ENCODE results near the gene CREB1.

The CREB1 gene

DNA sequence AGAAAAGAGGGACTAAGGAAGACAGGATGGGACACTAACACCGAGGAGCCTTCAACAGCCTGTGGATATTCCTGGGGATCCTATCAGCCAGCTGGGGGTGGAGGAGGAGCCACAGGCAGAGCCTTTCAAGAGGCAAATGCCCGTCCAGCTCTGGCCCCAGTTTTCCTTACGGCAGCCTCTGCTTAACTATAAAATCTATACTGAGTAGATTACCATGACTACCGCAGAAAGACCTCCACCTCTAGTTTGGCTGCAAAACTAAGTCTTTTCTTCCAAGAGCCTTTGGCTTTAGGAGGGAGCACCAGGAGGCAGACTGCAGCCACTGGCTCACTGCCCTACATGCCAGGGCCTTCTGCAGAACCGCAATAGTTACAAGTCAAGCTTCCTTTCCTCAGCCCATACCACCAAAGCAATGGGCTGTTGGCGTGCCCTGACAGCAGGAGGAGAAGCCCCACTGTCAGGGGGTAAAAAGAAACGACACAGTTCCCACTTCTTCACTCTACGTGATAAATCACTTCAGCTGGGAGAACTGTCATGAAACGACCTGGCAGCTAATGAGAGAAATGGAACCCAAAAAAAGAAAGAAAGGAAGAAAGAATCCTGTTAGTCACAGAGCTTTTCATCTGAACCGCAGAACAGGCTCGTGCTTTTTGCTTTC is 25.1 kb upstream of the CREB1 start:
- no peak for DNase-seq

DNA sequence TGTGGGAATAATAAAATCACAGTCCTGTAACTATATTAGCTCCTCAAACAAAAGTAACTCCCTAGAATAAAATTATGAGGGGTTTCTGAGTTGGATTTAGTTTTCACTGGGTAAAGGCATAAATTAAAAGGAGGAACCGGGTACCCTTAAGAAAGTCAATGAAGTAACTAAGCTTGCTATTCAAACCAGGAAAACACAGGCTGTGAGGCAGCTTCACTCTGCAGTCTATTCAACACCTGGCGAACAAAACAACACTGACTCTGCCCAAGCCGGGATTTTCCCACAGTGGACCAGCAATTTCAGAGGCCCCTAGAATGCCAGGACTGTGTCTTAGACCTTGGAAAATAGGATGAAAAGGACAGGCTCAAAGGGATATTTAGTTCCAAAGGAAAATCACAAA is 24.6 kb upstream of the CREB1 start:
- no peak for DNase-seq

DNA sequence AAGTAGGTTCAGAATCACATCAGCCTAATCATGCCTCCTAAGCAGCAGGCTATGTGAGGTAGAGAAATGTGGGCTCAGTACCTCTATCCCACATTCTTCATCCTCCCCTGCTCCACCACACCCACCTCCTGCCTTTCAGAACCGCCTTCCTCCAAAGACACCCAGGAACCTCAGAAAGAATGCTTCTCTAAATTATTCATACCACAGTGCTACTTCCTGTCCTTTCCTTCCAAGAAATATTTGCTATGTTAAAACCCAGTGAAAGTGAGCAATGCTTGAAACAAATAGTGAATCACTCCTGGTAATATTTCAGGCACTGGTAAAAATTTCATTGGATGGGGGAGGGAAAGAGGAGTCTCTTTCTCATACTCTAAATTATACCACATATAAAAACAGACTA is 24.0 kb upstream of the CREB1 start:
- peak; percentile 73 to 95 for DNase-seq

DNA sequence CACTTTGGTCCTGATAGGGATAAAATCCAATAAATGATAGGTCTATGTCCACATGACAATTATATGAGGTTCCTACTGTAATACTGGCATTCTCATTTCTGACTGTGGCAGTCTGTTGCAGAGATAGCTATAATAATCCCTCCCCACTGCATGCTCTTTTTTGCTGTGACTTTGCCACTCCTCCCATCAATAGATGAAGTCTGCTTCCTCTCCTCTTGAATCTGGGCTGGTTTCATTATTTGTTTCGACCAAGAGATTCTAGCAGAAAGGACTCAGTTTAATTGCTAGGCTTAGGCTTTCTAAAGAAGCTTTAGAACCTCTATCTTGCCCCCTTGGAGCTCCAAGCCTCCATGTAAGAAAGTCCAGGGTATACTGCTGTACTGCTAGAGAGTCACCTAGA is 23.3 kb upstream of the CREB1 start:
- DNase-seq = no peak

DNA sequence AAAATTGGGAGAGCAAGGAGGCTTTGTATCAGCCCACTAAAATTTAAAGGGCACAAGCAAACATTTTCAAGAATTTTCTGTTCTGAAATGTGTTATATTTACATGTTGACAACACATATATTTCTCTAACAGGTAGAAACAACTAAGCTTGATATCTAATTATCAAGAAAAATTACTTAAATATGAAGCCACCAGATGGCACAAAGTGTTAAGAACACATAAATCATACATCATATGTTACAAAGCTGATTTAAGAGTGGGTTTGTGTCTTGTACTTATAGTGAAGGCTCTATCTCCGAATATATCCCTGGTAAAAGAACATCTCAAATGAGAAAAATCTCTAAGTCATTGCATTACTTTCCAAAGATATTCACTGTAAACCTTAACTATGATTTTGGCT is 19.6 kb upstream of the CREB1 start:
- DNase-seq = no peak

DNA sequence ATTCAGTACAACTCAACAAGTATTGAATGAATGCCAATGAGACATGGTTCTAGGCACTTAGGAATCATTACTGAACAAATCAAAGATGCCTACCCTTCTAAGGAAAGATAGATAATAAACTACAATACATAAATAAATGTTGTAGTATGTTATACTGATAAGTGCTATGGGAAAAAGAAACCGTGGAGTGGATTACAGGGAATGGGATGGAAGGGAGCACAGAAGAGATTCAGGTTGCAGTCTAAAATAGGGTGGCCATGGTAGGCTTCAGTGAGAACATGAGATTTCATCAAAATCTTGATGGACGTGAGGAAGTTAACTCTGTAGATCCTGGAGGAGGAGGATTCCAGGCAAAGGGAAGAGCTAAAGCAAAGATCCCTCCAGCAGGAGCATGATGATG is 17.9 kb upstream of the CREB1 start:
- DNase-seq = no peak

DNA sequence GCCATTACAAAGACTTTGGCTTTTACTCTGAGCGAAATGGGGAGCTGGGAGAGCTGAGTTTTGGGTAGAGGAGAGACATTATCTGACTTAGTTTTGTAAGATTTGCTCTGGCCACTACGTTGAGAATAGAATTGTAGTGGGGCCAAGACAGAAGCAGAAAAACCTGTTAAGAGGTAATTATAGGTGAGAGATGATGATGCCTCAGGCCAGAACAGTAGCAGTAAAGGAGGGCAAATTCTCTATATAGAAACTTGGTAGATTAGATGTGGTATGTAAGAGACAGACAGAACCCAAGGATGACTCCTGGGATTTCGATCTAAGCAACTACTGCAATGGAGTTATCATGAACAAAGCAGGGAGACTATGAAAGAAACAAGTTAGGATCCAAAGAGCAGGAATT is 17.4 kb upstream of the CREB1 start:
- no peak for DNase-seq

DNA sequence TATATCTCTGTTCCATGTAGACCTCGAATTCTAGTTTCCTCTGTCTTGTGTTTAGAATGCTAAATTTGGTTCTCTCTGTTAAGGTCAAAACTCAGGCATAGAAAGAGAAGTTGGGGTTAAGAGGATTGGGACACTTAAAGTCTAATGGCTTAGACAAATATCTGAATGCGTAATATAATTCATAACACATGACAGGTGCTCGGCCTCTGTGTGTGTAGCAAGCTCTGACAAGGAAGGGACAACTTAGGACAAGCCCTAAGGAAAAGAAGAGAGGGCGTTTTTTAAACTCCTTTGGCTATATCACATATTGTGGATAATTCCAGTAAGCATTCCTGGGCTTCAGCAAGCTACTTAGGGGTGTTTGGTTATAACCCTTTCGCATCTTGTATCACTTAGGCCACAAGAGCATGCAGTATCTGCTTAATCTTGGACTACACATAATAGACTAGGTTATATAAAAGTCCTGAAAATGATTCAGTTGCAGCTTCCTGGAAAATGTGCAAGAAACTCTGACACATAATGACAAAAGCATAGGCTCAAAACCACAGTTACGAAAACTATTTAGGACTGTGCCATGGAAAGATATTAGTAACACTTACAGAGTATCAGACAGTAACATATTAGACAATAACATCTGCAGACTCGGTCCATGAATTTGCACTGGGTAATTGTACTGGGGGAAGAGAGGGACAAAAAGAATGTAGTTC is 16.1 kb upstream of the CREB1 start:
- DNase-seq = peak; percentile 56 to 90

DNA sequence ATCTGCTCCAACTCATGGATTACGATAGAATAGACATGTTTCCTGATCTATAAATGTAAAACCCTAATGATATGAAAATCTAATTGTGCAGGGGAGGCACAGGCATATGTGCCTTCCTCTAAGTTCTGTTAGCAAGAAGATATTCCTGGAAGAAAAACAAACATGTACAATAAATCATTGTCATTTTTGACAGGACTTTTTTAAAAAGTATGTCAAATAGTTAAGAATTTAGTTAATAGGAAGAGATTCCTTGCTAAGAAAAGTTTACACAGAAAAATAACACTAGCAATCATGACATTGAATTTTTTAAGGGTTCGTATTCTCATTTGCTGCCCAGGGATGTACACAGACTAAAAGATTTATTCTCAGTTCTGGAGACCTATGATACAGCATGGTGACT is 15.3 kb upstream of the CREB1 start:
- no peak for DNase-seq

DNA sequence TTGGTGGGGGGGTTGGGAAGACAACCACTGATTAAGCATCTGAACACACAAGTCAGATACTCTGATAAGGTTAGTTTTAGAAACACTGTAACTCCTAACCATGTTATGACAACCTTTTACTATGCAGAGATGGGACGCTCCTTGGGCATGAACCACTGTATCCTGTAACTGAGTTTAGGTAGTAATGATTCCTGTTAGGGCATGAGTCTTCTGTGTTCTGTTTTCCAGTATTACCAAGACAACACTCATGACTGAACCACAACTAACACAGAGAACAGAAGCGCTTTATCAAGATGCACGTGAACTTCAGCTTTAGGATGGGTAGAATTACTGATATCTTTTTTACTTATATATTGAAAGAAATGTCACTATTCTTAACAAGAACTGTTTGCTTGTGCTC is 14.1 kb upstream of the CREB1 start:
- DNase-seq = no peak

DNA sequence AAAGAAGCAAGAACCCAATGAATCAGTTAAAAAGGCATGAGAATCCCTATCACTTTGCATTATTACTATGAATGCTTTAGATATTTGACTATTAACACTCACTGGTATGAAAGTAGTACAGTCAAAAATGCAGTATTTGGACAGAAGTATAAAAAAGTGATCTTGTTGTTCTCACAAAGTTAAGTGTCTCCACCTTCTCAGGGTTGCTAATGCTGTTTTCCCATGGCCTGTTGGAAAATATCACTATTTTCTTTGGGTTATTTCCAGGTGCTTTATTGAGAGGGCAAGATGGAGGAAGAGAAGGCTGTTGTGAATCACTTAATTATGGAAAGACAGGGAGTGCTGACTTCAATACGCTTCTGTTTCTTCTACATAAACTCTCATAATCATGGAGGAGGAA is 13.6 kb upstream of the CREB1 start:
- DNase-seq = no peak

DNA sequence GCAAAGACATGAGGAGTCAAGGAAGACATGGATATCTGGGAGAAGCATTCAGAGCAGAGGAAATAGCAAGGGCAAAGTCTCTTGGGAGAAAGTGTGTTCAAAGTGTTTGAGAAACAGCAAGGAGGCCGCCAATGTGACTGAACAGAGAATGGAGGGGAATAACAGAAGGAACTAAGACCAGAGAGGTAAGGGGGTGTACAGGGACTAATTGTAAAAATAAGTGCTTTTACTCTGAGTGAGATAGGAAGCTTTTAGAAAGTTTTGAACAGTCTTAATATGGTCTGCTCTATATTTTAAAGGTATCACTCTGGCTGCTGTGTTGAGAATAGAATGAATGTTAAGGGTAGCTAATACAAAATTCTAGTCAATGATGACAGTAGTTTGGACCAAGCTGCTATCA is 6.8 kb upstream of the CREB1 start:
- no peak for DNase-seq

DNA sequence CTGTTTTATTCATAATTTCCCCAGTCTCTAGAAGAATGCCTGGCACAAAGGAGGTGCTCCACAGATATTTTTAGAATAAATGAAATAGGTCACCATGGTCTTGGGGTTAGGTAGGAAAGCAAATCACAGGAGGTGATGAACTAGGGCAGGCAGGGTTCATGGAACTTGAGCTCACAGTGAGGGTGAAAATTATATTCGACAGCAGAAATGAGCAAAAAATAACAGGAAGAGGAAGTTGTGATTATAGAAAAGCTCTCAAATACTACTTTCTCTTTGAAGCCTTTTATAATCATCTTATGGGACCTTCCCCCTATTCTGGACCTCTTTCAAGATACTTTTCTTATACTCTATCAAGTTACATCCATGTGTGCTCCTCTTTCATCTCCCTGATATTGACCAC is 4.5 kb upstream of the CREB1 start:
- no peak for DNase-seq

DNA sequence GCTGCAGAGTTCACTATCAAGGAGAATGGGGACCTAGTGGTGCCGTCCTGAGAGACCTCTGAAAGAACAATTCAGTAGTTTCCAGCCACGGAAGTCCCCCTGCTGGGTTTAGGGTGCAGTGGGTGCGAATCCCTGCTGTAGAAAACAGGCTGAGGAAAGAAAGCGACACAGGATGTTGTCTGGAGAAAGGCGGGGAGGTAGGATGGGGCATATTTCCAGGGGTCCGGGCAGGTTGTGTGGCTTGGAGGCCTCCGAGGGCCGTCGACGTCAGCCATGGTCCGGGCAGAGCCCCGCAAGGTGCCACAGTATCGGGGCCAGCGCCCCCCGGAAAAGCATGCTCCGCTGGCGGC is 807 bp upstream of the CREB1 start:
- peak in 1 of 2 experiments; percentile 29 for DNase-seq

DNA sequence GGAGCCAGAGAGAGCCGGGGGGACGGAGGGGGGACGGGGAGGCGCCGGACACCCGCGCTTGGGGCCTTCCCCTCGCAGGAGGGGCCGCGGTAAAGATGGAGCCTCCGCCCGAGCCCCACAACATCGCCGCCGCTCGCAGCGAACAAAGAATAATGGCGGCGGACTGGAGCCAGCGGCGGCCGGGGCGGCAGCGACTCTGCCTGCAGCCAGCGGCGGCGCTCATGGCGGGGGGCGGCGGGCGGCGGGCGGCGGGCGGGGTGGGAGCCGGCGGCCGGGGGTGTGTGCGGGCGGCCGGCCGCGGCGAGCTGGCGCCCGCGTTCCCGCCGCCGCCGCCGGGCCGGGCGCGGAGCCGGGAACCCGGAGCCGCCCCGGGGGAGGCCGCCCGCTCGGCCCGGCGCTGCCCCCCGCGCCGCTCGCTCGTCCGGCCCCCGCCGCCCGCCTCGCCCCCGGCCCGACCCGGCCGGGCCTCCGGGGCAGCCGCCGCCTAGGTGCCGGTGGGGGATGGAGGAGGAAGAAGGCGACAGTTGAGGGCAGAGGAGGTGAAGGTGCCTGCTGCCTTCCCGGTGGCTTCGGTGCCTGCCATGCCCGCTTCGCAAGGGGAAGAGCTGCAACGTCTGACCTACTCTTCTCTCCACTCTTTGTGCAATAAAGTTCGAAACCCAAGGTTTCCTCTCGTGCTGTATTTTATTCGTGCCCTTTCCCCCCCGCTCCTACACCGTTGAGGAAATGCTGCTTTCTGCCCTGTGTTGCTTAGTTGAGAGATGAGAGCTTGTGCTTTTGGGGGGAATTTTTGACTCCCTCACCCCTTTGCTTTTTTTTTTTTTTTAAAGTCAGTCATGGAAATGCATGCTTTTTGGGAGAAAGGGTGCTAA is 634 bp downstream of the CREB1 start:
- peak in 1 of 2 experiments; percentile 49 for DNase-seq

DNA sequence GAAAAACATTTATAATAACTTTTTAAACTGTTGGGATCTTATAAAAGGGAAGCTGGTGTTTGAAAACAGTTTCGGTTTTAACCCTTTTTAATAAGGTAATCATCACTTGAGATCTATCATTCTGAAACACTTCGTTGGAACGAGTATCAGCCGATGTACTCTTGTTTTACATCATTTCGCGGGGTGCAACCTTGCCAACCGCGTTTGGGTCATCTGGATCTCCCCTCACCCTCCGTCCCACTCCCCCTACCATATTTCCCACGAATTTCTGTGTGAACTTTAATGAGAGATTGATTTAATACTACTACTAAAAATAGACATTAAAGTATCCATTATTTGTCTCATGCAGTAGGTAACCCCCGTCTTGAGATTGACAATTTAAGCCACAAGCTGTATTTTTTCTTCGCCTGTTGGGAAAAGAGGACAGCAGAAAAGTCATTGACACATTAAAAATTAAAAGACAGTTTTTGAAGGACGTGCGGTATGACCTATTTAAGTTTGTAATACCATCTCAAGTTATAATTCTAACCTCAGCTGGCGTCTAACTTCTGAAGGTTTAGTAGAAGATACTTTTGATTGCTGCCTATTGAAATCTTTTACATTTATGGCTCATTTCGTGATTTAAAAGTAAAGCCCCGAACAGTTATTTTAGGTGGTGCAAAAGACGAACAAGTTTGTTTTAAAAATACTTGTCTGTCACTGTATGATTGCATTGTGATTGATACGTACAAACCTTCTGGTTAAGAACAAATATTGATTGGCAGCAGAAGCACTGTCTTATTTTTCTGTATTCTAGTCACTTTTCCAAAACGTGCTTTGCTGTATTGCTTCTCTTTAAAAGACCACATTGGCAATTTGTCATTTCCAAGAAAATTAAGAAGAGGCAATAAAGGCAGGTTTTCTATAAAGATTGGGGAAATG is 1.5 kb downstream of the CREB1 start:
- DNase-seq = peak in 1 of 2 experiments; percentile 49

DNA sequence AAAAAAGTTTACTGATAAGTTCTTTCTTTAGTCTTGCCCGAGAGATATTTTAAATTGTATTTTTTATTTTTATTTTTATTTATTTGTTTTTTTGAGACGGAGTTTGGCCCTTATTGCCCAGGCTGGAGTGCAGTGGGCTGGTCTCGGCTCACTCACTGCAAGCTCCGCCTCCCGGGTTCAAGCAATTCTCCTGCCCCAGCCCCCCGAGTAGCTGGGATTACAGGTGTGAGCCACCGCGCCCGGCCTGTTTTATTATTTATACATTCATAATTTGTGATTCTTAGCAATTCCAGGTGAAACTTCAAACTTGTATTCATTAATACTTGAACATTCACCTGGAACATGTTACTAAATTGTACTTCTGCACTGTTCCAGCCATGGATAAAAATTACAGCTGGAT is 2.9 kb downstream of the CREB1 start:
- no peak for DNase-seq

DNA sequence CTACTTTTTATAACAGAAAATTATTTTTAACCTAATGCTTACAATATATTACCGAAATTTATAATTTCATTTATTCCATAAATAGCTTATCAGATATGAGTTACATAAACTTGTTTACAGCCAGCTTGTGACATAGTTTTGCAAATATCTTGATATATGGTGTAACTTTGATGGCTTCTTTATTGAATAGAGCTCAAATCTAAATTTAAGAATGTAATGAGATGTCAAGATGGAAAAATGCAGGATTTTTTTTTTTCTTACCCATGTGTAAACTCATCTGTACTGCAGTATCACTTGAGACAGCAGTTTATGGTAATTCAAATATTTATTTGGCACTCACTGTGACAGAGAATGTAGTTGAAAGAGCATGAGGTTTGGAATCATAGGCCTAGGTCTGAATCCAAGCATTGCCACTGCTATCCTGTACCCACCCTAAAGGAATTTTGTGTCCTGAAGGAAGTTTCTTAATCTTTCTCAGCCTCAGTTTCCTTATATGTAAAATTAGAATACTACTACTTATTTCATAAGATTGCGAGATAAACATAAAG is 3.8 kb downstream of the CREB1 start:
- DNase-seq = no peak

DNA sequence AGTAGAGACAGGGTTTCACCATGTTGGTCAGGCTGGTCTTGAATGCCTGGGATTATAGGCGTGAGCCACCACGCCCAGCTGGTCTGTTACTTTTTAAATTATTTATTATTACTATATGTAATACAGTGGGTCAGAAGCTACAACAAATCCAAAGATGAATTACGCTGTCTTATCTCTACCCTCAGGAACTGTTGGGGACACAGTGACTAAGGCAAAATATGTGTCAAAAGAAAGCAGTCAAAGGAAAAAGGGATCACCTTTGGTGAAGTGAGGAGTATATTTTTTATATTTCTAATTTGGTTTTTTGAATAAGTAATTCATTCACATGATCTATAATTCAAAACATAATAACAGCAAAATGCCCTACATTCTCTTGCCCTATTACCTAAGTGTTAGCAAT is 4.7 kb downstream of the CREB1 start:
- no peak for DNase-seq

DNA sequence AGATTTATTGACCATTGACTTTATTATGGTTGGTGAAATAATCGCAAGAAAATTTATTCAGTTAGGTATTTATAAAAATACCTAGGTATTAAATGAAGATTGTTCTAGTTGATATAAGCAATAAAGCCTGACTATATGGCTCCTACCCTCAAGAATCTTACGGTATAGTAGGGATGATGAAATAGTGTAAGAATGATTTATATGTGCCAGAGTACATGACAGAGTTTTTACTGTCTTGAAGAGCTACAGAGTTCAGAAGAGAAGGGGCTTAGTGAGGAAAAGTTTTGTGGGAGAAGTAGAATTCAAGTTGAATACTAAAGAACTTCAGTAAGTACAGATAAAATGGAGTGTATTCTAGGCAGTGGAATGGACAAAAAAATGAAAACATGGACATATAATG is 9.7 kb downstream of the CREB1 start:
- DNase-seq = no peak

DNA sequence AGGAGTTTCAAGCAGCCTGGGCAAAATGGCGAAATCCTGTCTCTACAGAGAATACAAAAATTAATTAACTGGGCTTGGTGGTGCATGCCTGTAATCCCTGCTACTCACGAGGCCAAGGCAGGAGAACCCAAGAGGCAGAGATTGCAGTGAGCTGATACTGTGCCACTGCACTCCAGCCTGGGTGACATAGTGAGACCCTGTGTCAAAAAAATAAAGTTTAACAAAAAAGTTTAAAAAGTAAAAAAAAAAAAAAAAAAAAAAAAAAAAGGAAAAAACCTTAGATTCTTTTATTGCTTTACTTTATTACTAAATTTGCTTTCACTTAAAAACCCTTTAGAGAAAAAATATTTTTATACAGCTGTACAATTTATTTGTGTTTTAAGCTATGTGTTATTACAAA is 10.7 kb downstream of the CREB1 start:
- DNase-seq = no peak

DNA sequence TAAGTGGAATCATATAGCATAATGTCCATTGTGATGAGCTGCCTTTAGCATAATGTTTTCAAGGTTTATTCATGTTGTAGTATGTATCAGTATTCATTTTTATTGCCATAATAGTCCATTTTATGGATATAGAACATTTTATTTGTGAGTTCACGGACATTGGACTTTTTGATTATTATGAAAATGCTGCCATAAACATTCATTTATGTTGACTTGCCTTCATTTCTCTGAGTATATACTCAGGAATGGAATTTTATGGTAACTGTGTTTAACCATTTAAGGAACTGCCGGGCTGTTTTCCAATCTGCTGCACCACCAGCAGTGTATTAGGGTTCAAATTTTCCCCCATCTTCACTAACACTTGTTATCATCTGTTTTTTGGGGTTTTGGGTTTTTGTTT is 12.2 kb downstream of the CREB1 start:
- DNase-seq = no peak

DNA sequence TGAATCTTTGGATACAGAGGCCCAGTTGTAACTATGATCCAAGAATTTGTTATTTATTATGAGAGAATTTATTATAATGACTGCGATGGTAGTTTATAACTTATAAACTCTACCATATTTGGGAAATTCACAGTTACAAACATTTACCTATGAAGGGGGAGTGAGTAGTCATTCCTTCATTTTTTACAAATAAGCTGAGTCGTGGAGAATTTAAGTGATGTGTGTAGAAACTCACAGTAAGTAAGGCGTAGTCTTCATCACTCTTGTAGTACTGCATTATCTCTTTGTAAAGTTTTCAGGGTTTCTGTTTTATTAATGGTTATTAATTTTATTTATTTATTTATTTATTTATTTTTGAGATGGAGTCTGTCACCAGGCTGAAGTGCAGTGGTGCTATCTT is 13.5 kb downstream of the CREB1 start:
- DNase-seq = no peak

Data from SW 1271 (cell line).